HEK293 (cell line): ENCODE data around the gene MRPS2.
A peak's percentile ranks its signal among the peaks of the same experiment; 100 is the strongest.

Experiments
- BCL11B ChIP-seq: fragments of 450-650 bp; formaldehyde crosslinking; IDR thresholded peaks from 2 replicates; pipeline ENCODE4 v1.5.1; 2016; ENCODE audit warnings: low read depth, missing biosample characterization, missing genetic modification characterization
- GLIS1 ChIP-seq: fragments of 450-650 bp; formaldehyde crosslinking; IDR thresholded peaks from 2 replicates; pipeline ENCODE4 v1.5.1; 2016; ENCODE audit warnings: missing biosample characterization, missing genetic modification characterization
- GLIS2 ChIP-seq: fragments of 450-650 bp; formaldehyde crosslinking; IDR thresholded peaks from 2 replicates; pipeline ENCODE4 v1.5.1; 2016; ENCODE audit warnings: missing biosample characterization, missing genetic modification characterization
- KLF10 ChIP-seq: fragments of 450-650 bp; IDR thresholded peaks from 2 replicates; pipeline ENCODE4 v1.5.1; 2018; ENCODE audit warnings: missing biosample characterization, mild to moderate bottlenecking, missing genetic modification characterization
- KLF7 ChIP-seq: fragments of 450-650 bp; formaldehyde crosslinking; IDR thresholded peaks from 2 replicates; pipeline ENCODE4 v1.5.1; 2016; ENCODE audit warnings: missing biosample characterization, missing genetic modification characterization, borderline replicate concordance
- MEIS1 ChIP-seq: sonication (generic); formaldehyde crosslinking; IDR thresholded peaks from 2 replicates; pipeline ENCODE4 v1.8.1; 2022; ENCODE audit warnings: missing genetic modification reagents, mild to moderate bottlenecking, borderline replicate concordance
- SCRT1 ChIP-seq: fragments of 450-650 bp; formaldehyde crosslinking; IDR thresholded peaks from 2 replicates; pipeline ENCODE4 v1.5.1; 2016; ENCODE audit warnings: missing biosample characterization, missing genetic modification characterization, borderline replicate concordance
- SP2 ChIP-seq: fragments of 450-650 bp; formaldehyde crosslinking; IDR thresholded peaks from 2 replicates; pipeline ENCODE4 v1.5.1; 2016; ENCODE audit warnings: missing biosample characterization, missing genetic modification characterization
- ZEB2 ChIP-seq: fragments of 450-650 bp; formaldehyde crosslinking; IDR thresholded peaks from 2 replicates; pipeline ENCODE4 v1.5.1; 2016; ENCODE audit warnings: missing biosample characterization, missing genetic modification characterization
- ZIC2 ChIP-seq: fragments of 450-650 bp; formaldehyde crosslinking; IDR thresholded peaks from 2 replicates; pipeline ENCODE4 v1.5.1; 2016; ENCODE audit warnings: missing biosample characterization, missing genetic modification characterization
- ZNF174 ChIP-seq: fragments of 450-650 bp; formaldehyde crosslinking; IDR thresholded peaks from 2 replicates; pipeline ENCODE4 v1.5.0; 2017; ENCODE audit warnings: missing biosample characterization, mild to moderate bottlenecking, missing genetic modification characterization
- ZNF19 ChIP-seq: fragments of 450-650 bp; formaldehyde crosslinking; IDR thresholded peaks from 2 replicates; pipeline ENCODE4; 2016; ENCODE audit warnings: missing biosample characterization, missing genetic modification characterization, low read depth
- ZNF202 ChIP-seq: fragments of 450-650 bp; formaldehyde crosslinking; IDR thresholded peaks from 2 replicates; pipeline ENCODE4 v1.5.1; 2016; ENCODE audit warnings: missing biosample characterization, missing genetic modification characterization, borderline replicate concordance
- ZNF223 ChIP-seq: fragments of 450-650 bp; formaldehyde crosslinking; IDR thresholded peaks from 2 replicates; pipeline ENCODE4 v1.5.1; 2016; ENCODE audit warnings: missing biosample characterization, missing genetic modification characterization
- ZNF266 ChIP-seq: fragments of 450-650 bp; formaldehyde crosslinking; IDR thresholded peaks from 2 replicates; pipeline ENCODE4 v1.5.1; 2016; ENCODE audit warnings: missing biosample characterization, missing genetic modification characterization, low read depth
- ZNF350 ChIP-seq: fragments of 450-650 bp; formaldehyde crosslinking; IDR thresholded peaks from 2 replicates; pipeline ENCODE4 v1.5.0; 2017; ENCODE audit warnings: missing biosample characterization, mild to moderate bottlenecking, missing genetic modification characterization
- ZNF473 ChIP-seq: fragments of 450-650 bp; formaldehyde crosslinking; IDR thresholded peaks from 2 replicates; pipeline ENCODE4 v1.5.1; 2017; ENCODE audit warnings: missing biosample characterization, missing genetic modification characterization
- ZNF544 ChIP-seq: fragments of 450-650 bp; formaldehyde crosslinking; IDR thresholded peaks from 2 replicates; pipeline ENCODE4 v1.5.0; 2017; ENCODE audit warnings: missing biosample characterization, missing genetic modification characterization
- ZNF561 ChIP-seq: fragments of 450-650 bp; IDR thresholded peaks from 2 replicates; pipeline ENCODE4 v1.5.1; 2018; ENCODE audit warnings: missing biosample characterization, missing genetic modification characterization, borderline replicate concordance
- ZNF571 ChIP-seq: fragments of 450-650 bp; formaldehyde crosslinking; IDR thresholded peaks from 2 replicates; pipeline ENCODE4 v1.5.0; 2017; ENCODE audit warnings: missing biosample characterization, missing genetic modification characterization
- ZNF654 ChIP-seq: fragments of 450-650 bp; formaldehyde crosslinking; IDR thresholded peaks from 2 replicates; pipeline ENCODE4 v1.5.1; 2016; ENCODE audit warnings: low read depth, missing biosample characterization, missing genetic modification characterization
- ZNF660 ChIP-seq: fragments of 450-650 bp; IDR thresholded peaks from 2 replicates; pipeline ENCODE4 v1.5.1; 2018; ENCODE audit warnings: missing biosample characterization, mild to moderate bottlenecking, missing genetic modification characterization
- ZNF670 ChIP-seq: fragments of 450-650 bp; formaldehyde crosslinking; IDR thresholded peaks from 2 replicates; pipeline ENCODE4 v1.5.1; 2016; ENCODE audit warnings: missing biosample characterization, missing genetic modification characterization, low read depth
- ZNF747 ChIP-seq: fragments of 450-650 bp; formaldehyde crosslinking; IDR thresholded peaks from 2 replicates; pipeline ENCODE4 v1.5.1; 2016; ENCODE audit warnings: missing biosample characterization, missing genetic modification characterization
- ZNF791 ChIP-seq: fragments of 450-650 bp; formaldehyde crosslinking; IDR thresholded peaks from 2 replicates; pipeline ENCODE4 v1.5.1; 2016; ENCODE audit warnings: missing biosample characterization, missing genetic modification characterization
- TF ChIP-seq, protein P1 (sequence below): fragments of 450-650 bp; formaldehyde crosslinking; IDR thresholded peaks from 2 replicates; pipeline ENCODE4 v1.5.1; 2016; ENCODE audit warnings: missing biosample characterization, missing genetic modification characterization
- TF ChIP-seq, protein P2 (sequence below): fragments of 450-650 bp; formaldehyde crosslinking; IDR thresholded peaks from 2 replicates; pipeline ENCODE4 v1.5.1; 2016; ENCODE audit warnings: missing biosample characterization, missing genetic modification characterization, low read depth
- TF ChIP-seq, protein P3 (sequence below): fragments of 450-650 bp; formaldehyde crosslinking; IDR thresholded peaks from 2 replicates; pipeline ENCODE4; 2016; ENCODE audit warnings: missing biosample characterization, missing genetic modification characterization
- TF ChIP-seq, protein P4 (sequence below): fragments of 450-650 bp; formaldehyde crosslinking; IDR thresholded peaks from 2 replicates; pipeline ENCODE4 v1.5.1; 2017; ENCODE audit warnings: missing biosample characterization, missing genetic modification characterization
- TF ChIP-seq, protein P5 (sequence below): fragments of 450-650 bp; formaldehyde crosslinking; IDR thresholded peaks from 2 replicates; pipeline ENCODE4 v1.5.1; 2016; ENCODE audit warnings: missing biosample characterization, missing genetic modification characterization

The MRPS2 gene

DNA sequence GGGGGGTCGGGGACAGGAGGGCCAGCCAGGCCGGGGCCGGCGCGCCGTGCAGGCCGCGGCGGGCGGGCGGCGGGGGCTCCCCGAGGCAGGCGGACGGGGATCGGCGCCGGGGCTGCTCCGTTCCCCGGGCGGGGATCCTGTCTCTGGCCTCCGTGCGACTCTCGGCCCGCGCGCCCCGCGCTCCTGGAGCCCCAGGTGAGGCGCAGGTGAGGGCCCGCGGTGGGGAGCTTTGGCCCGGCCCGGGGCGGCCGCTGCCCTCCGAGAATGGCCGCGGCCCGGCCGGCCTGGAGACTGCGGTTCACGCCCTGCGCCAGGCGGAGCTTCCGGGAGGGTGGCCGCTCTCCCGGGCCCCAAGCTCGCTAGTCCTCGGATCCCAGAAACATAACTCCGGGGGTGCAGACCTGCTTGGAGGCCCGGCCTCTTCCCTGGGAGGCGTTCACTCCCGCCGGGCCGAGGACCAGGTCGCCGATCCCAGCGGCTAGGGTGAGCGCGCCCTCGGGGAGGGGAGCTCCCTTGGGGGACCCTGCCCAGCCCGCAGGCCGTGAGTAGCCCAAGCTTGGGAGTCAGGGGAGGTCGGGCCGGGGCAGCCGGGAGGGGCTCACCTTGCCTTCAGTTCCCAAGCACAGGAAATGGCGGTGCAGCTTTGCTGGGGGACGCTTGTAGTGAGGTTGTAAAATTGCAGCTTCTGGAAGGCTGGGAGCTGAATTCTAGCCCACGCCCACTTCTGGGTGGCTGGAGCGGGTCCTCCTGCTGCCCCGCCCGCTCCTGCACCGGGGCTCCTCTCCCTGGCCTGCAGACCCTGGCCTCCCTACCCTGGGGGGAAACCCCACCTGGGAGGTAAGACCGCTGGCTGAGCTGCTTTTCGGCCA is 20.2 kb upstream of the MRPS2 start (continued):
- TF ChIP-seq, protein P1, sequence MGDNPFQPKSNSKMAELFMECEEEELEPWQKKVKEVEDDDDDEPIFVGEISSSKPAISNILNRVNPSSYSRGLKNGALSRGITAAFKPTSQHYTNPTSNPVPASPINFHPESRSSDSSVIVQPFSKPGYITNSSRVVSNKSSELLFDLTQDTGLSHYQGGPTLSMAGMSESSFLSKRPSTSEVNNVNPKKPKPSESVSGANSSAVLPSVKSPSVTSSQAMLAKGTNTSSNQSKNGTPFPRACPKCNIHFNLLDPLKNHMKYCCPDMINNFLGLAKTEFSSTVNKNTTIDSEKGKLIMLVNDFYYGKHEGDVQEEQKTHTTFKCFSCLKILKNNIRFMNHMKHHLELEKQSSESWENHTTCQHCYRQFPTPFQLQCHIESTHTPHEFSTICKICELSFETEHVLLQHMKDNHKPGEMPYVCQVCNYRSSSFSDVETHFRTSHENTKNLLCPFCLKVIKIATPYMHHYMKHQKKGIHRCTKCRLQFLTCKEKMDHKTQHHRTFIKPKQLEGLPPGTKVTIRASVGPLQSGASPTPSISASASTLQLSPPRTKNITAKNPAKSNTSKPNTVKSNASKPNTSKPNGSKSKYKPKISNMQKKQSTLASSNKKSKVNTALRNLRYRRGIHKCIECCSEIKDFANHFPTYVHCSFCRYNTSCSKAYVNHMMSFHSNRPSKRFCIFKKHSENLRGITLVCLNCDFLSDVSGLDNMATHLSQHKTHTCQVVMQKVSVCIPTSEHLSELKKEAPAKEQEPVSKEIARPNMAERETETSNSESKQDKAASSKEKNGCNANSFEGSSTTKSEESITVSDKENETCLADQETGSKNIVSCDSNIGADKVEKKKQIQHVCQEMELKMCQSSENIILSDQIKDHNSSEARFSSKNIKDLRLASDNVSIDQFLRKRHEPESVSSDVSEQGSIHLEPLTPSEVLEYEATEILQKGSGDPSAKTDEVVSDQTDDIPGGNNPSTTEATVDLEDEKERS (tag by site-specific recombination) = no peak
- TF ChIP-seq ZNF202 (tag by site-specific recombination) (no peak), ZNF174 (tag by site-specific recombination) (no peak), KLF7 (tag by site-specific recombination) (0 out of 2 replicates have a peak, but pooled peaks have one; percentile 37), ZNF266 (tag by site-specific recombination) (no peak), ZNF654 (no peak), SCRT1 (tag by site-specific recombination) (no peak), ZEB2 (tag by site-specific recombination) (peak; percentile 39; the same call in 1 of the 2 replicates), BCL11B (tag by site-specific recombination) (no peak), ZNF660 (no peak), ZNF19 (tag by site-specific recombination) (no peak), ZNF747 (tag by site-specific recombination) (no peak), ZNF544 (tag by site-specific recombination) (no peak), ZNF670 (tag by site-specific recombination) (no peak), ZNF223 (tag by site-specific recombination) (no peak), ZNF571 (tag by site-specific recombination) (no peak), ZNF473 (tag by site-specific recombination) (no peak), ZIC2 (tag by site-specific recombination) (no peak), ZNF791 (tag by site-specific recombination) (no peak), ZNF350 (no peak), GLIS1 (tag by site-specific recombination) (peak; percentile 72), SP2 (tag by site-specific recombination) (peak; percentile 62), ZNF561 (tag by site-specific recombination) (0 out of 2 replicates have a peak, but pooled peaks have one; percentile 36), KLF10 (tag by site-specific recombination) (no peak; the same call in 1 of the 2 replicates), GLIS2 (peak; percentile 90), MEIS1 (CRISPR knock-in tag) (no peak)
- TF ChIP-seq, protein P2, sequence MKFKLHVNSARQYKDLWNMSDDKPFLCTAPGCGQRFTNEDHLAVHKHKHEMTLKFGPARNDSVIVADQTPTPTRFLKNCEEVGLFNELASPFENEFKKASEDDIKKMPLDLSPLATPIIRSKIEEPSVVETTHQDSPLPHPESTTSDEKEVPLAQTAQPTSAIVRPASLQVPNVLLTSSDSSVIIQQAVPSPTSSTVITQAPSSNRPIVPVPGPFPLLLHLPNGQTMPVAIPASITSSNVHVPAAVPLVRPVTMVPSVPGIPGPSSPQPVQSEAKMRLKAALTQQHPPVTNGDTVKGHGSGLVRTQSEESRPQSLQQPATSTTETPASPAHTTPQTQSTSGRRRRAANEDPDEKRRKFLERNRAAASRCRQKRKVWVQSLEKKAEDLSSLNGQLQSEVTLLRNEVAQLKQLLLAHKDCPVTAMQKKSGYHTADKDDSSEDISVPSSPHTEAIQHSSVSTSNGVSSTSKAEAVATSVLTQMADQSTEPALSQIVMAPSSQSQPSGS (tag by site-specific recombination) = no peak
- TF ChIP-seq, protein P3, sequence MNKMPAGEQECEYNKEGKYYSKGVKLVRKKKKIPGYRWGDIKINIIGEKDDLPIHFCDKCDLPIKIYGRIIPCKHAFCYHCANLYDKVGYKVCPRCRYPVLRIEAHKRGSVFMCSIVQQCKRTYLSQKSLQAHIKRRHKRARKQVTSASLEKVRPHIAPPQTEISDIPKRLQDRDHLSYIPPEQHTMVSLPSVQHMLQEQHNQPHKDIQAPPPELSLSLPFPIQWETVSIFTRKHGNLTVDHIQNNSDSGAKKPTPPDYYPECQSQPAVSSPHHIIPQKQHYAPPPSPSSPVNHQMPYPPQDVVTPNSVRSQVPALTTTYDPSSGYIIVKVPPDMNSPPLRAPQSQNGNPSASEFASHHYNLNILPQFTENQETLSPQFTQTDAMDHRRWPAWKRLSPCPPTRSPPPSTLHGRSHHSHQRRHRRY (tag by site-specific recombination) = no peak
- TF ChIP-seq, protein P4, sequence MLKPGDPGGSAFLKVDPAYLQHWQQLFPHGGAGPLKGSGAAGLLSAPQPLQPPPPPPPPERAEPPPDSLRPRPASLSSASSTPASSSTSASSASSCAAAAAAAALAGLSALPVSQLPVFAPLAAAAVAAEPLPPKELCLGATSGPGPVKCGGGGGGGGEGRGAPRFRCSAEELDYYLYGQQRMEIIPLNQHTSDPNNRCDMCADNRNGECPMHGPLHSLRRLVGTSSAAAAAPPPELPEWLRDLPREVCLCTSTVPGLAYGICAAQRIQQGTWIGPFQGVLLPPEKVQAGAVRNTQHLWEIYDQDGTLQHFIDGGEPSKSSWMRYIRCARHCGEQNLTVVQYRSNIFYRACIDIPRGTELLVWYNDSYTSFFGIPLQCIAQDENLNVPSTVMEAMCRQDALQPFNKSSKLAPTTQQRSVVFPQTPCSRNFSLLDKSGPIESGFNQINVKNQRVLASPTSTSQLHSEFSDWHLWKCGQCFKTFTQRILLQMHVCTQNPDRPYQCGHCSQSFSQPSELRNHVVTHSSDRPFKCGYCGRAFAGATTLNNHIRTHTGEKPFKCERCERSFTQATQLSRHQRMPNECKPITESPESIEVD (tag by site-specific recombination) = no peak
- TF ChIP-seq, protein P5, sequence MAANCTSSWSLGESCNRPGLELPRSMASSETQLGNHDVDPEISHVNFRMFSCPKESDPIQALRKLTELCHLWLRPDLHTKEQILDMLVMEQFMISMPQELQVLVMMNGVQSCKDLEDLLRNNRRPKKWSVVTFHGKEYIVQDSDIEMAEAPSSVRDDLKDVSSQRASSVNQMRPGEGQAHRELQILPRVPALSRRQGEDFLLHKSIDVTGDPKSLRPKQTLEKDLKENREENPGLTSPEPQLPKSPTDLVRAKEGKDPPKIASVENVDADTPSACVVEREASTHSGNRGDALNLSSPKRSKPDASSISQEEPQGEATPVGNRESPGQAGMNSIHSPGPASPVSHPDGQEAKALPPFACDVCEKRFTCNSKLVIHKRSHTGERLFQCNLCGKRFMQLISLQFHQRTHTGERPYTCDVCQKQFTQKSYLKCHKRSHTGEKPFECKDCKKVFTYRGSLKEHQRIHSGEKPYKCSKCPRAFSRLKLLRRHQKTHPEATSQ (tag by site-specific recombination) = no peak
